GM19455 (cell line): ENCODE measurements around the gene CTNNA2.

Experiments used
- ATAC-seq: cut with Tn5 transposase; IDR thresholded peaks from one replicate; pipeline ENCODE4 v1.9.1; 2021; ENCODE audit not compliant: unreplicated experiment

CTNNA2 gene

DNA sequence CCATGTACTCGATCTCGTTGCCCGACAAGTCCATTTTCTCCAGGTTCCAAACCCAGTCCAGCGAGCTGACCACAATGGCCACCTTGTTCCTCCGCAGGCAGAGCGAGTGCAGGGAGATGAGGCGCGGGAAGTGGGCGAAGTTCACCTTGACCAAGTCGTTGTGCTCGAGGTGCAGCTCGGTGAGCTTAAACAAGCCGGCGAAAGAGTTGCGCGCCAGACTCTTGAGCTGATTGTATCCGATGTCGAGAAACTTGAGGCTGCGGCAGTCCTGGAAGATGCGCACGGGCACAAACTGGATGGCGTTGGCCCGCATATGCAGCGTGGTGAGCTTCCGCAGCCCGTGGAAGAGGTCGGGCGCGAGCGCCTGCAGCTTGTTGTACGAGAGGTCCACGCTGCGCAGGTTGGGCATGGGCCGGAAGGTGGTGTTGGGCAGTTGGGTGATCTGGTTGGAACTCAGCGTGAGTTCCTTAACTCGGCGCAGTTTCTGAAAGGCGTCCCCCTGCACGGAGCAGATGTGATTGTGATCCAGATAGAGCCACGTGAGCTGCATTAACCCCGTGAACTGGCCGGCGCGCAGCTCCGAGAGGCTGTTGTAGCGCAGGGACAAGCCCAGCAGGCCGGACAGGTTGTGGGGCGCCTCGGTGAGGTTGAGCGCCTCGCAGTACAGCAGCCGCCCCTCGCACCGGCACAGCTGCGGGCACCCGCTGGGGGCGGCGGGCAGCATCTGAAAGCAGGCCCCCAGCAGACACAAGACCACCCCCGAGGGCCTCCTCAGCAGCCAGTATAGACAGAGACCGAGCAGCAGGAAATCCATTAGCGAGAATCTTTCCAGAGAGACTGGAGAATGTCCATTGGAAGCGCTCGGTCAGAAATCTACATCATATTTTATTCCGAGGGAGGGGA, 790.4 kb downstream of the CTNNA2 start:
- ATAC-seq: no peak

DNA sequence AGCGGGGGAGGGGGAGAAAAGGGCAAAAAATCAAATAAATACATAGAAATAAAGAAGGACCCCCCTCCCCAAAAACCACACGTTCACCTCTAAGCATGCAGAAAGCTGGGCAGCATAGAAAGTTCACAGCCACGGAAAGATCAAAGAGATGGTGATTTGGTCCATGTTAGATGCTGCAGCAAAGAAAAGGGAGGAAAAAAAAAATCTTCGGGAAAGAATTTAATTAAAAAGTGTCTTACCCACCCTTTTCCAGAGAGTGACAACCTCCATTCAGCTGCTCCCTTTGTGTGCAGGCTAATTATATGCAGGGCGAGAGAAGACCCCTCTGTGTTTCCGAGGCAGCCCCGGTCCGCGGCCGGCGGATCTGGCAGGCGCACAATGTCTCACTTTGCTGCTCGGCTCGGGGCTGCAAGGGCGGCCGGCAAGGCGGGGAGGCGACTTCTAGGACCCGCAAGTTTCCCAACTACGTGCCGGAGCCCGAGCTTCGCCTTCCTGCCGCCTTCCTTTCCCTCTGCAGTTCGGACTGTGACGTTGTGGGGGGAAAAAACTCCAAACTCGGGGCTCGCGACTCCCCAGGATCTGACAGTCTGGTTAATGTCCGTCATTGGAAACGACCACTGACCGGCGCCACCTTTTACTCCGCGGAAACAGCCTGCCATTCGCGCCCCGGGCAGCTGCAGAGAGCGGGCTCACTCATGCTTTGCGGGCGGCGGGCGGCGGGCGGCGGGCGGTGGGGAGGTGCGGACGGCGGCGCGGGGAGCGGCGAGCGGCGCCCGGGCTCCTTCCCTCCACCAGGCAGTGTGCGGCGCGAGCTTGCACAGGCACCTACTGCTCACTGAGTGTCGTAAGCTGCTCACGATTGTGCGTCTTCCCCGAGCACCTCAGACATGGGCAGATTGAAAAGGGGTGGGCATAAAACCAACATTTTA, 791.3 kb downstream of the CTNNA2 start, which contains the start of gene LRRTM1:
TSS of gene LRRTM1 (minus strand) at position 844 of the 929 bp plus-strand sequence. CDS start 933 bp downstream, outside the sequence.
- no peak for ATAC-seq

- ATAC-seq: no peak
Measured at GRCh38 chr2:80311304-80311703, 798.5 kb downstream of the CTNNA2 start.

DNA sequence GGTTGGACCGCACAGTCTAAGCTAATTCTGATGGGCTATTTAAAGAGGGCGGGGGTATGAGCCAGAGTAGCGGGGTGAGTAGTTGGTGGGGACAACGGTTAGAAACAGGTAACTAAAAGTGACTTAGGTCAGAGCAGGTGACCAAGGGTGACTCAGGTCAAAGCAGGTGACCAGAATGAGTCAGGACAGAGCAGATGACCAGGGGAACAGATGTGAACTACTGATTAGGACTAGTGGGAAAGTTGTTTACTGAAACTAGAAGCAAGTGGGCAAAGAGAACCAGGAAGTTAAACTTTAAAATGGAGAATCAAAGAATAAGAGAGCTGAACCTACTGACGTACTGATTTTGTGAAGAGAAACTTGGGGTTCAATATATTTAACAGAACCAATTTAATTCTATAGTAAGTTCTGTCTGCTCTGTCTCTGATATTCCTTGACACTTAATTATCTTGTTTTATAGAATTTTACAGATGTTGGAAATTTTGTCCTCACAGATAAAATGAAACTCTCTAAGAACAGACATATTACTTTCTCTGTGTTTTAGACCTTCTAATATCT, 799.5 kb downstream of the CTNNA2 start:
- ATAC-seq: no peak

- no peak for ATAC-seq
Measured at GRCh38 chr2:80322311-80322920, 809.6 kb downstream of the CTNNA2 start.

- ATAC-seq: no peak
Measured at GRCh38 chr2:80322958-80323357, 810.1 kb downstream of the CTNNA2 start.

GRCh38 chr2:80323610-80324009, 810.8 kb downstream of the CTNNA2 start:
- no peak for ATAC-seq

DNA sequence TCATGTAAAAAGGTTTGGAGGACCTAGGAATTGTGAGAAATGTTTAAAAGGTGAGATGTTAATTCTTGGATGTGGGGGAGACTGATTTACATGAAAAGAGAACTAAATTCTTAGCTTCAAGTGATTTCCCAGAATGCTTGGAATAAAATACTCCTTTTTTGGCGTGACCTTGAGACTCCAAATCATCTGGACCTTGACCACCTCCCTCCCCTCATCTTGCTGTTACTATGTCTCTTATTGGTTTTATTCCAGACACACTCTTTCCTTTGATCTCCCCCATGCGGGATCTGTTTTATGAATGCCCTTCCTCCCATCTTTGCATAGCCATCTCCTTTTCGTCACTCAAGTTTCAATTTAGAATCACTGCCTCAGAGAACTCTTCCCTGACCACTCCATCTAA, 811.7 kb downstream of the CTNNA2 start:
- no peak for ATAC-seq

- ATAC-seq: no peak
Measured at GRCh38 chr2:80326214-80326613, 813.4 kb downstream of the CTNNA2 start.

GRCh38 chr2:80326861-80327260, 814.0 kb downstream of the CTNNA2 start:
- ATAC-seq: no peak

DNA sequence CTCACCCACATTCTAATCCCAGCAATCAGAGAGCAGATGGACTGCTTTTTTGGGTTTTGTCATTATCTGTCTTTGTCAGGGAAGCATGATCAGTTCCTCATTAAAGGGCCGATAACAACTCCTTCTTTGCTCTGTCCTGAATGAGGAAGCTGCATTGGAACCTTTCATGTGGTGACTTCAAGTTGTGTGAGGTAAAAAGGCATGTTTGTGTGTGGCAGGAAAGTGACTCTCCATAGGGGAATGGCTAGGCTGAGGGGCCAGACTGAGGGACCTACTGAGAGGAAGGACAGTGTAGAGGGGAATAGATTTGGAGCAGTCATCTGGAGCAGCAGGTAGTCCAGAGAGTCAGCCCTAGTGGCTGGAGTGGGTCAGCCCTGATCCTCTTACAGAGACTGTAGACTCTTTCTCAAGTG, 815.3 kb downstream of the CTNNA2 start:
- no peak for ATAC-seq

GRCh38 chr2:80329491-80329890, 816.6 kb downstream of the CTNNA2 start:
- ATAC-seq: no peak

GRCh38 chr2:80330527-80331450, 817.9 kb downstream of the CTNNA2 start:
- no peak for ATAC-seq

DNA sequence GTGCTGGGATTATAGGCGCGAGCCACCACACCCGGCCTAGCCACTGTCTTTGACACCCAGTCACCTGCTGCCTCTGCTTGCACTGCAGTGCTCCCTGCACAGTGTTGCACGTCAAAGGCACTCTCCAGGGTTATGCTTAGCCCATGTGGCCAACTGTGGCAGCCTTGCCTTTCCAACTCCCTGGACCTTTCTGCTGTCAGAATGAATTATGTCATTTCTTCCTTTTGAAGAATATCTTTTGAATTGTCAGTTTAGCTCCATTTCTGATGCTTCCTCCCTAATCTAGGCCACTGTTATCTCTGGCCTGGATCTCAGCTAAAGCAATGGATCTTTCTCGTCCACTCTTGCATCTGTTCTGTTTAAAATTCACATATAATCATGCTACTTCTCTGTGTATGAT, 821.0 kb downstream of the CTNNA2 start:
- no peak for ATAC-seq

DNA sequence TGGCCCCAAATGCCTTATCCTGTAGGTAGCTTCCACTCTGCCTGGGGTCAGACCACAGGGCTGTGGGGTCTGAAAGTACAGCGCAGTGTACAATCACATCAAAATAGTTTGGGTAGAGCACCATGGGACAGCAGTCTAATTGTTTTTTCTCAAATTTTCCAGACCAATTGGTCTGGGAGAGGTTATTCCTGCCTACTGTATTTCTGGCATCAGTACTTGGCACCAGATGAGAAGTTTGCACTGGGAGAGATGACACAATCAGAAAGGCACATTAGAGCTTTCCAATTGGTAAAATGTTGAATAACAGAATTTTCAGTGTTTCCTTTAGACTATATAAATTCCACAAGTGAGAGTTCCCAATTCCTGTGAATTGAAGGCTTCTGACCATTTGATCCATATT, 822.6 kb downstream of the CTNNA2 start:
- ATAC-seq: no peak

DNA sequence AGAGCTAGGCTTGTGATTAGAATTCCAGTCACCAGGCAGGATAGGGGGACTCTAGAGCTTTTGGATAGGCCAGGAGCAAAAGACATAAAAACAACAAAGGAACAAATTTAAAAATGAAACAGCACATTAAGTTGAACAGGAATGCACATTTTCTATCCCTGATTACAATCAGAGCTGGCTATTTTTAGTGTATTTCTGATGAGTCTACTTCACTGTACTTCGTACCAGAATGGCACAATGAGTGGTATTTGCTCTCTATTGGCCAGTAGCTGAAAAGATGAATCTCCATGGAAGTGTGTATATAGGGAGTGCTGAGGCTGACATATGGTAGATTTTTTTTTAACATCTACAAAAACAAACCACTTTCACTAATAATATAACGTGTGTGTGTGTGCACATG, 825.9 kb downstream of the CTNNA2 start:
- no peak for ATAC-seq

DNA sequence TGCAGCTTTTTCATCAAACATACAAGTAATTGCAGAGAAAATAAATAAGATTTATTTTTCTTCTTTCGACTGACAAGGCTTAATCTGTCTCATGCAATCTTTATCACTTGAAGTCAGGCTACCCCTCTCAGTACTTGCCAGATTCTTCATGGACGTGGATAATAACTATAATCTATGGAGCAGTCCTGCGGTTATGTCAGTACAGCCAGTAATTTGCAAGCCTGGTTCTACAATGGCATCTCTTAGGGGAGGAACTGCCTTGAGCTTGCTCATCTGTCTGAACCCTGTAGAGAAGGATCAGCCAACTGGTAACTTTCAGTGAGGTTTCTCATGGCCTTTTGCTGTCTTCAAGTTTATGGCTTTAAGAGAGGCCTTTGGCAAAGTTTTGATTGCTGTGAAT, 827.2 kb downstream of the CTNNA2 start:
- ATAC-seq: no peak

- no peak for ATAC-seq
Measured at GRCh38 chr2:80348078-80348477, 835.2 kb downstream of the CTNNA2 start.

GRCh38 chr2:80348953-80349352, 836.1 kb downstream of the CTNNA2 start:
- ATAC-seq: no peak

DNA sequence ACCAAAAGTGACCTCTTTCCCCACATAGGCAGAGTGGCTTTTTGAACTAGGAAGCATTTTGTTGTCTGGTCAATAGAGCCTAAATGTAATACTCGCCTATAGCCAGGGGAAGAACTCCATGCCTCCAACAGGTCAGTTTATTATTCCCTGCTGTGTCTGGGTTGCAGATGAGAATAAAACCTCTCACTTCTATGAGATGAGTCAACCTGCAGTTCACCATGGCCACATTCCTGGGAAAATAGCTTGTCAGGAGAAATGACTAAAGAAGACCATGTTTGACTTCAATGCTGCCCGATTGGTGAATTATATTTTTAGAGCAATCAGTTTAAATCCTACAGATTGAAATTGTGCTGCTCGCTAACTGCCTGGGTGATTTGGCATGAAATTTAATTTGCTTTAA, 838.4 kb downstream of the CTNNA2 start:
- ATAC-seq: no peak
